Ammon's horn (tissue), 1 donor: ENCODE results near the gene FRMD4A.
"Not testable (repeated sequence)": the region's sequence is repeated elsewhere in the genome, so short reads cannot be mapped to it uniquely, and the experiment has no call there.

Source experiments
- DNase-seq: peaks from one replicate; pipeline ENCODE4 v3.0.0-alpha.2; 2016; ENCODE audit warnings: low spot score

The FRMD4A gene

DNA sequence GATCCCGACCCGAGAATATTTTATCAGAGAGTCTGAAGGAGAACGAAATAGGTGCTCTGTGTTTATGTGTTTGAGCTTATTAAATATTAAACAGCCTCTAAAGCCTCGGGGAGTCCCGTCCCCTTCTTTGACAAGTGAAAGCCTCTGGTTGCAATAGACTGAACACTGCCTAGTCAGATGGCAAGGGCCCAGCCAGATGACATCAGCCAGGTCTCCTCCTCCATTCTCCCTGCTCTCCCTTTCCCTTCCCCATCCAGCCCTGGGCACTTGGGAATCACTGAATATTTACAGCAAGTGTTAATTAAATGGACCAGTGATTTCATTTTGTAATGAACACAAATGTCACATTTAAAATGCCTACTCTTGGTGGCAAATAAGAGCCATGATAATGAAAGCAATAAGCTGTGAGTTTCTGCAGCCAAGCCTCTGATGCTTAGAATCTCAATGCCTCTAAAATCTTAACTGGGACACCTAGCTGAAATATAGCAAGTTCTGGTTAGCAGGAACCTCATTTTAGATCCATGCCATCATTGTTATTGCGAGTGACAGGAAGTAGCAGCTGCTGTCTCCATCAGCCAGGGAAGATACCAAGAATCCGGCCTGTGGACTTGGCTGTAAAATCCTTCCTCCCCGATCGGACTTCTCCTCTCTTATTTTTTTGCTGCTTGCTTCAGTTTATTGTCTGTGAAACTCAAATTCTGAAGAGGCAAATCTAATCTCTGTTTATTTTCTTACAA is 541.8 kb downstream of the FRMD4A start:
- peak; percentile 59 for DNase-seq

- no peak for DNase-seq
Measured at GRCh38 chr10:13788320-13788600, 542.5 kb downstream of the FRMD4A start.

DNA sequence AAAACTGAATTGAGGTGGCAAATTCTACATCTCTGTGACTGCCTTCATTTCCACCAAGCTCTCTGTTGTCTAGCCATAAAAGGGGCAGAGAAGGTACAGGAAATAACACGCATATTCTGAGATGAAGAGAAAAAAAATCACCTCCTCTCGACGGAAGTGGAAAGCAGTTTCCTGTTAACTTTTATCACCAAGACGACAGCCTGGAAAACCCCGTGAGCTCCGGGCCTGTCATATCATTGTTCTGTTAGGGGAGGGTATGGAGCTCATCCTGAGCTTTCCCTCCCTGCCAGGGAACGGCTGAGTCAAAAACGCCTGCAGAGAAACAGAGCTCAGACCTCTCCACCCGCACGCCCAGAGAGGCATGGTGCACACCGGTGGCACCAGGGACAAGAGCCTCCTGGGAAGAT is 543.7 kb downstream of the FRMD4A start:
- no peak for DNase-seq

DNA sequence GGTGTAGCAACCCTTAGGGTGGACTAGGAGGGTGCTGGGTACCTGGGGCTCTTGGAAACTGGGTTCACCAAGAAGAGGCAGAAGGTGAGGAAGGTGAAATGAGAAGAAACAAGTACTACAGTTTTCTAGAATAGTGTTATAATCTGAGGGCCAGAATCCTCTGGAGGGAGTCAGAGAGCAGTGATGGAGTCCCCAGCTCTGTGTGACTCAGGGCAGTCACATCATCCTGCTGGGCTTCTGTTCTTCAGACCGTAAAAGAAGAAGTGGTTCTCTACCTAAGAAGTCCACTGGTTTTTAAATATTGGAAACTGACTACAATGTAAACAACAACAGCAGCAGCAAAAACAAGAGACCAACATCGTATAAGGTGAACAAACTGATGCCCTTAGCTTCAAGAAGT is 546.7 kb downstream of the FRMD4A start:
- no peak for DNase-seq

- no peak for DNase-seq
Measured at GRCh38 chr10:13779748-13780147, 551.0 kb downstream of the FRMD4A start.

DNA sequence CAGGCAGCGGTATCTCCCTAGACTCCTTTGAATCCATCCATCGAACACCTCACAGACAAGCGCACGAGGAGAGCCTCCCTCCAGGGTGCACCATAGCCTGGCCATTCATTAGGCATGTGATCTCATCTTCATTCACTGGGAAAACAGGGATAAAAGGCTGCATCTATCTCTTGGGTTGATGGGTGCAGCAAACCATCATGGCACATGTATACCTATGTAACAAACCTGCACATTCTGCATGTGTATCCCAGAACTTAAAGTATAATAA is 552.1 kb downstream of the FRMD4A start:
- not testable (repeated sequence) for DNase-seq

DNA sequence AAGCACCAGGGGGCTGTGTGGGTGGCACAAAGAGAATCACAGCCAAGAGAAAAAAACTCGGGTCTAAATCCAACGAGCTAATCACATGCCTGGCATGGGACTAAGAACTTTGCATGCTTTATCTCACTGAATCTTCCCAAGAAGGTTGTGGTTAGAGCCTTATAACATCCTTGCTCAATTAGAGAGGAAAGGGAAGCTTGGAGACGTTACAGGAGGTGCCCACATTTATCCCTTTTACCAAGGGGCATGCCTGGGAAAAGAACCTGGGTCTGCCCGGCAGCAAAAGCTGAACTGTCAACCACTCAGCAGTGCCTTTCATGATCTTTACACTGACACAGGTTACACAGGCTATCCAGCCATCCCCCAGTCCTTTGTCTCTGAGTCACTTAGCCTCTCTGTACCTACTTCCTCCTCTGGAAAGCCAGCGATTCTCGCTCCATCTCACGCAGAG is 553.8 kb downstream of the FRMD4A start:
- DNase-seq = no peak

DNA sequence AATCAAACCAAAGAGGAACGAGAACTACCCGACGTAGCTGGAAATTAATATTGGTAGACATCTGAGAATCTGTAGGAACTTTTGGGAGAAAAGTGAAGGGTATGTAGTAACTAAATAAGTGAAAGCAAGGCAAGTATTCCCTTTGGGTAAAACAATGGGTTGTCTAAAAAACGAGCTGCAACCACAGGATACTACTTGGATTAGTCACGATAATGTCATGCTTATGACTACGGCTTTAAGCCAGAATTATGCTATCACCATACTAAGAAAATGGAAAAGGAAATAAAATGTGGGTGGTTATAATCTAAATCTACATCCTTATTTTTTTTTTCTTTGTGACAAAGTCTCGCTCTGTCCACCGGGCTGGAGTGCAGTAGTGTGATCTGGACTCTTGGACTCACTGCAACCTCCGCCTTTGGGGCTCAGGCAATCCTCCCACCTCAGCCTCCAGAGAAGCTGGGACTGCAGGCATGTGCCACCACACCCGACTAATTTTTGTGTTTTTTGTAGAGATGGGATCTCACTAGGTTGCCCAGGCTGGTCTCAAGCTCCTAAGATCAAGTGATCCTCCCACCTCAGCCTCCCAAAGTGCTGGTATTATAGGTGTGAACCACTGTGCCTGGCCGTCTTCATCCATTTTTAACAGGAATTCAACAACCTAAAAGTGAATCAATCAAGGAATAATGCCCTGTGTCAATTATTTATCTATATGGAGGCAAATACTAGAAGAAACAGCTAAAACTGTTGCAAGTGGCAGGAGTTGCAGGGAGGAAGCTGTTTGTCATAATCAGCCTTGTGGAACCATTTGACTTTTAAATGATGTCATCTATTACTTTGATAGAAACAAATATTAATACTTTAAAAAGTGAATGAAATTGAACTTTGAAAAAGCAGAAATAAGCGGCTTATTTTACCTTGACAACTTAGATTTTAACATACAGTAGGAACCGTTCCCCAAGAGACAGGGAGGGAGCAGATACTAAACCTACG is 554.6 kb downstream of the FRMD4A start:
- DNase-seq = no peak

DNA sequence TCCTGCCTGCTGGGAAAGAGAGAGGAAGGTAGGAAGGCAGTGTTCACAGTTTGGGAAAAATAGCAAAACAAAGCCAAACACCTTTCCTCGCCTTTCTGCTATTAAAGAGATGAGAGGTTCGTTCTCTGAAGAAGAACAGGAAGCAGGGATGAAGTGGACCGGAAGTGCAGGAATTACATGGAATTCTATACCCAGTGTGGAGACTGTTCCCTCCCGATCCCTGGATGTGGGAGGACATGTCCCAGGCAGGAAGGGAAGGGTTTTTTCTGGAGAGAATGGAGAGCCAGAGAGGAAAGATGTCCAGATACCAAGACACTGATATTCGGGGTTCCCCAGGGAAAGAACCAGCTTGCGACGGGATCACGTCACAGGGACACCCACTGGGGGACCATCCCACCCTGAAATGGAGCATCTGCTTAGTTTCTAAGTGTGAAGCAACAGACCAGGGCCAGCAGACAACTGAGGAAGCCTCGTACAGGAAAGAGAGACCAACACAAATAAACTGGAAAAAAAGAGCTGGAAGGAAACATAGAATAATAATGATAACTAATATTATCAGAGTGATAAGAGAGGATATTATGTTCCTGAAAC is 556.3 kb downstream of the FRMD4A start:
- DNase-seq = no peak

DNA sequence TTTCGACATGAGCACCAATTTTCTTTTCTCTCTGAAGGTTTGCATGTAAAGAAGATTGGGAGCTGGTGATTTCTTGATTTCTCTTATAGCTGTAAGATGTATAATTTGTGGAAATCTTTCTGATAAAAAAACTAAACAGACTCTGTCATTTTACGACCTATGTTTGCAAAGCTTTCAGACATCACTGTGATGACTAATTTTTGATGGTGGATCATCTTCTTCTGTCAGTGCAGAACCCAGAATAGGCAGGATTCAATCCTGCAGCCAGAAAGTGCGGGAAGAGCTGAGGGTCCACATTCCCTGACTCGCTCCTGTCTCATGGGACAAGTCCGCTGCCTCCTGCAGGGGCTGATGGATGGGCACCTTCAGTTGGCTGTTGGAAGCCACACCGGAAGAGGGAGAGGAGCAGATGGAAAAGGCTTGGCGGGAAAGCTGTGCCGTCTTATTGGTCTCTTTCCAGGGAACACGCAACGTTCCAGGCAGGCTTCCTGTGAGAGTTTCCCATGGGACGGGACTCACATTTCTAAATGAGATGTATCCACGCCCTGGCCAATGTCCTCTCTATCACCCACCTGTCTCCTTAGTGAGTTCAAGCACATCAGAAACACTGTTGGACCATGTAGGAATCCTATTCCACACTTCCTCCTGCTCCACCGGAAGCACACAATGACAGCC is 557.1 kb downstream of the FRMD4A start:
- no peak for DNase-seq

- no peak for DNase-seq
Measured at GRCh38 chr10:13773043-13773442, 557.7 kb downstream of the FRMD4A start.

DNA sequence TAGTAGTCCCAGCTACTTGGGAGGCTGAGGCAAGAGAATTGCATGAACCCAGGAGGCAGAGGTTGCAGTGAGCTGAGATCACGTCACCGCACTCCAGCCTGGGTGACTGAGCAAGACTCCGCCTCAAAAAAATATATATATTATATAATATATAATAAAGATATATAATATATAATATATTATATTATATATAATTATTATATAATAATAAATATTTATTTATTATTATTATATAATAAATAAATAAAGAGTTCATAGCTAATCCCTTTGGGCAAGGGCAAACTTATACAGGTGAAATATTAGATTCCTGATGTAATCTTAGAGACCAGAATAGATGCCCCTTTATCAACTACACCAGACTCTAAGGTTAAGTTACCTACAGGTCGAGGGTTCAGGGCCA is 558.7 kb downstream of the FRMD4A start:
- no peak for DNase-seq

DNA sequence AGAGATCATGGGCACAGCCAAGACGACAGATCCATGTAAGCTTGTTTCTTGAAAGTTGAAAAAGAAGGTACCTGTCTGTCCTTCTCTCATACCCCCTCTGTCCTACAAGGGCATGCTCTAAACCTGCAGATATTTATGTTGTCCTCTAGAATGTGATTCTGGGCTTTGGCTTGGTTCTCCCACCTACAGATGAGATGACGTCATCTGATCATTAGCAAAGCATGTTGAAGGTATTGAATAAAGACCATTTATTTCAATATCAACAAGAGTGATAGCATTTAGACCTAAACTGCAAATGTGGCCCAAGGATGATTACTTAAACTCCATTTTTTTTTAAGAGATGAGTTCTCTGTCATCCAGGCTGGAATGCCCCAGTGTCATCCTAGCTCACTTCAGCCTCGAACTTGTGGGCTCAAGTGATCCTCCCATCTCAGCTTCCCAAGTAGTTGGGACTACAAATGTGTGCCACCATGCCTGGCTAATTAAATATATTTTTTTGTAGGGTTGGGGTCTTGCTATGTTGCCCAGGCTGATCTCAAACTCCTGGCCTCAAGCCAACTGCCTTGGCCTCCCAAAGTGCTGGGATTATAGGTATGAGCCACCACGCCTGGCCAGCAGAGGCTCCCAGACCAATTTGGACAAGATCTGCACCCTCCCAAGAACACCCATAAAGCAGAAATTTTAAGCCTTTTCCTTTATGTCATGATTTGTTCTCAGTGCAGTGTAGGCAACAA is 559.8 kb downstream of the FRMD4A start:
- DNase-seq = no peak

DNA sequence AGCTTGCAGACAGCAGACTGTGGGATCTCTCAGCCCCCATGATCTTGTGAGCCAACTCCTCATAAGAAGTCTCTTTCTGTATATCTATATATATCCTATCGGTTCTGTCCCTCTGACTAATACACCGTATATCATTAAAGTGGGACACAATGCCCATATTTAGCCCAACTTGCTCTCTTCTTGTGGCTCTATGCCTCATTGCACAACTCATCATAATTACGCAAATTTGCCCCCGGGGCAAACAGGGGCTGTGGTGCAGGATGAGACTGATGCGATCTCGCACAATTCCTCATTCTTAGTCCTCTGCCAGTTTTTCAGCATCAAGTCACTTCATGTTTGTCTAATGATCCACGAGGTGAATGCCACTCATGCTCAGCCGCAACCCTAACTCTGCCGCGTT is 560.8 kb downstream of the FRMD4A start:
- DNase-seq = no peak

GRCh38 chr10:13767676-13768178 is 563.0 kb downstream of the FRMD4A start:
- no peak for DNase-seq

- DNase-seq = not testable (repeated sequence)
Measured at GRCh38 chr10:13767148-13767547, 563.6 kb downstream of the FRMD4A start.

- no peak for DNase-seq
Measured at GRCh38 chr10:13765641-13766341, 564.9 kb downstream of the FRMD4A start.

GRCh38 chr10:13761490-13762091 is 569.1 kb downstream of the FRMD4A start:
- DNase-seq = no peak

GRCh38 chr10:13759168-13759567 is 571.6 kb downstream of the FRMD4A start:
- DNase-seq = no peak

GRCh38 chr10:13758756-13759155 is 572.0 kb downstream of the FRMD4A start:
- DNase-seq = no peak

GRCh38 chr10:13758312-13758711 is 572.4 kb downstream of the FRMD4A start:
- no peak for DNase-seq
